ENCODE data around the gene MID1. TPM values are rescaled to one million over a fixed set of nuclear protein-coding genes. Genes with fewer than 3 reads are reported as not detected.

The MID1 gene
- total and polyA plus RNA-seq, 9 of the 15 experiments (the other 6 are each of a cell fraction or from before 2014, with no cell fraction given), result 0.07 to 0.54 (median 0.33) TPM

- H3K27me3 ChIP-seq (ENCODE audit: control insufficient read depth in 2 of 2, insufficient read depth in 2 of 2, low read length in 2 of 2), result no peaks in the 10 kb centered on the region
- no peak overlapping the region for H3K4me2 ChIP-seq (ENCODE audit: insufficient read depth, low read length)
- H3K9ac ChIP-seq (ENCODE audit: insufficient read depth in 1 of 2, low read depth in 2 of 2, low read length in 2 of 2), result no peak overlapping the region
- intact Hi-C loops (cut with micrococcal nuclease) (no loop called here), in situ Hi-C loops (cut with MboI) (no loop called here)
- FAIRE-seq (no peak), DNase-seq (ENCODE audit: extremely low read depth in 1 of 4, low spot score in 3 of 4) (no peak), ATAC-seq (no peak)
- H3K27ac ChIP-seq (ENCODE audit: extremely low read depth, low read depth, low read length), result no peak overlapping the region
- ChIA-PET POLR2A (no interaction called here), CTCF (ENCODE audit: low intra/inter-chr PET ratio) (no interaction called here)
- H3K4me1 ChIP-seq (replicated peaks in 1 of 2; ENCODE audit: control insufficient read depth in 2 of 2, insufficient read depth in 2 of 2, low read length in 2 of 2), result no peaks in the 10 kb centered on the region
- no peaks in the 10 kb centered on the region for H4K20me1 ChIP-seq (replicated peaks; ENCODE audit: control insufficient read depth, insufficient read depth, low read length)
- TF ChIP-seq MEIS2 (IDR thresholded peaks at IDR 0.05; ENCODE audit: partially characterized antibody) (peak; percentile 43), NFE2L1 (tag; IDR thresholded peaks at IDR 0.05; ENCODE audit: borderline replicate concordance, low read depth) (no peak)
- no peaks in the 10 kb centered on the region for H3K9me1 ChIP-seq (ENCODE audit: control insufficient read depth, insufficient read depth, low read length)
- no peak overlapping the region for H2AFZ ChIP-seq (ENCODE audit: low read depth, low read length)
- H3K79me2 ChIP-seq (ENCODE audit: control insufficient read depth, insufficient read depth, low read length), result no peaks in the 10 kb centered on the region
- H3K36me3 ChIP-seq (ENCODE audit: control insufficient read depth, insufficient read depth, low read length), result no peaks in the 10 kb centered on the region
- H3K9me3 ChIP-seq (replicated peaks; ENCODE audit: control insufficient read depth, insufficient read depth, low read depth, low read length), result no peaks in the 10 kb centered on the region
- no peak overlapping the region for H3K4me3 ChIP-seq
- no TSS peak for BruUV-seq (replicated peaks)
Observed at GRCh38 chrX:10538831-10539230, 81.6 kb downstream of the MID1 start.

GRCh38 chrX:10537308-10537707, 83.1 kb downstream of the MID1 start:
- no peak for ATAC-seq
- H3K9me1 ChIP-seq (ENCODE audit: control insufficient read depth, insufficient read depth, low read length), result no peaks in the 10 kb centered on the region
- in situ Hi-C loops (cut with MboI), result no loop called here
- H2AFZ ChIP-seq (ENCODE audit: low read depth, low read length), result no peak overlapping the region
- H3K4me2 ChIP-seq (ENCODE audit: insufficient read depth, low read length), result no peak overlapping the region
- no peak overlapping the region for H3K9ac ChIP-seq (ENCODE audit: insufficient read depth in 1 of 2, low read depth in 2 of 2, low read length in 2 of 2)
- no TSS peak for BruUV-seq (replicated peaks)
- H4K20me1 ChIP-seq (replicated peaks; ENCODE audit: control insufficient read depth, insufficient read depth, low read length), result no peaks in the 10 kb centered on the region
- intact Hi-C loops (cut with micrococcal nuclease), result no loop called here
- DNase-seq (ENCODE audit: extremely low read depth in 1 of 4, low spot score in 3 of 4), result no peak
- no peak for TF ChIP-seq ELK1 (CRISPR knock-in tag; IDR thresholded peaks at IDR 0.05)
- TF ChIP-seq, protein P1, sequence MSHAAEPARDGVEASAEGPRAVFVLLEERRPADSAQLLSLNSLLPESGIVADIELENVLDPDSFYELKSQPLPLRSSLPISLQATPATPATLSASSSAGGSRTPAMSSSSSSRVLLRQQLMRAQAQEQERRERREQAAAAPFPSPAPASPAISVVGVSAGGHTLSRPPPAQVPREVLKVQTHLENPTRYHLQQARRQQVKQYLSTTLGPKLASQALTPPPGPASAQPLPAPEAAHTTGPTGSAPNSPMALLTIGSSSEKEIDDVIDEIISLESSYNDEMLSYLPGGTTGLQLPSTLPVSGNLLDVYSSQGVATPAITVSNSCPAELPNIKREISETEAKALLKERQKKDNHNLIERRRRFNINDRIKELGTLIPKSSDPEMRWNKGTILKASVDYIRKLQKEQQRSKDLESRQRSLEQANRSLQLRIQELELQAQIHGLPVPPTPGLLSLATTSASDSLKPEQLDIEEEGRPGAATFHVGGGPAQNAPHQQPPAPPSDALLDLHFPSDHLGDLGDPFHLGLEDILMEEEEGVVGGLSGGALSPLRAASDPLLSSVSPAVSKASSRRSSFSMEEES (CRISPR knock-in tag; IDR thresholded peaks at IDR 0.05), result peak; percentile 31
- H3K4me1 ChIP-seq (replicated peaks in 1 of 2; ENCODE audit: control insufficient read depth in 2 of 2, insufficient read depth in 2 of 2, low read length in 2 of 2), result no peaks in the 10 kb centered on the region
- no peaks in the 10 kb centered on the region for H3K79me2 ChIP-seq (ENCODE audit: control insufficient read depth, insufficient read depth, low read length)
- no peaks in the 10 kb centered on the region for H3K9me3 ChIP-seq (replicated peaks; ENCODE audit: control insufficient read depth, insufficient read depth, low read depth, low read length)
- no peak for FAIRE-seq
- no peaks in the 10 kb centered on the region for H3K36me3 ChIP-seq (ENCODE audit: control insufficient read depth, insufficient read depth, low read length)
- 0% methylated on average over 2 of the region's 2 CpGs for WGBS (ENCODE audit: insufficient coverage, low coverage, missing lambda C conversion rate)
- H3K27ac ChIP-seq (ENCODE audit: extremely low read depth, low read depth, low read length), result no peak overlapping the region
- ChIA-PET POLR2A (no interaction called here), CTCF (ENCODE audit: low intra/inter-chr PET ratio) (no interaction called here)
- no peaks in the 10 kb centered on the region; a peak in 1 of 5 replicates for H3K27me3 ChIP-seq (ENCODE audit: control insufficient read depth in 2 of 2, insufficient read depth in 2 of 2, low read length in 2 of 2)
- H3K4me3 ChIP-seq, result no peak overlapping the region
